ENCODE measurements around the gene MDM1.

DNA sequence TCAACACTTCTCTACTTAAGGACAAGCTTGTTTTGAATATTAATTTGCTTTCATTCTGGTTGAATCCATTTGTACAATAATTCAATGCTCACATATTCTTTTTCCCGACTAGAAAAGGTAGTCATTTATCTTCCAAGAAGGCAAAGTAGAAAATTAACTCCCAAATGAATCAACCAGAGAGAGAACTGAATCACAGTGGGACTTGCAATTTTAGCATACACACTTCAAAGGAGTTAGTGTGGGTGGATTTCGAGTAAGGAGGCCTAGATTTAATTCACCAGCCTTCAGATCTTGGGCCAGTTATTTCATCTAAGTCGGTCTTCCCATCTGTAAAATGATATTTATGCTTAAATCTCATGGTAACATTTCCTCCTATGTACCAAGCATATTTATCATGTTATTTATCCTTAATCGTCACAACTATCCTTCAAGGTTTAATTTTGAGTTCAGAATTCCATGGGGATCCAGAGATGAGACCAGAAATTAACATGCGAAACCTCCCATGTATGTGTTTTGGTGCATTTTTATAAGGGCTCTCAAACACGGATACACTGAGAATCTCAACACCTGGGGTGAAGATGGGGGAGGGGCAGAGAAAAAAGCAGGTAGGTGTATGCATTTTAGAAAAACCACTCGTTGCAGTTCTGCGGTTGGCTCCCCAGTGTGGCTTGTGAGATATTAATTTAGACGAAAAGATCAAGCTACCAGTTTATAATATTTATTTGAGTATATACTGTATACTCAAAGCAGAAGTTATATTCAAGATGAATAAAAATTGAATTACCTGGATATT lies 39.8 kb downstream of the MDM1 start:
- no peak for TF ChIP-seq CEBPB (IDR thresholded peaks at IDR 0.05; ENCODE audit: low read depth)
- TF ChIP-seq CTCF (IDR thresholded peaks at IDR 0.05 in 2 of 3, conservative IDR thresholded peaks at IDR 0.05 in 1 of 3; ENCODE audit: borderline replicate concordance in 1 of 3, insufficient read depth in 1 of 3, low read depth in 2 of 3, low read length in 2 of 3), result no peak
- no peak for TF ChIP-seq EZH2 (IDR thresholded peaks at IDR 0.05)
- TF ChIP-seq ATF3 (IDR thresholded peaks at IDR 0.05), result no peak
- TF ChIP-seq REST (IDR thresholded peaks at IDR 0.05; ENCODE audit: low read depth), result no peak
- no peak for TF ChIP-seq CBX3 (IDR thresholded peaks at IDR 0.05; ENCODE audit: low read depth)
- TF ChIP-seq, protein P1, sequence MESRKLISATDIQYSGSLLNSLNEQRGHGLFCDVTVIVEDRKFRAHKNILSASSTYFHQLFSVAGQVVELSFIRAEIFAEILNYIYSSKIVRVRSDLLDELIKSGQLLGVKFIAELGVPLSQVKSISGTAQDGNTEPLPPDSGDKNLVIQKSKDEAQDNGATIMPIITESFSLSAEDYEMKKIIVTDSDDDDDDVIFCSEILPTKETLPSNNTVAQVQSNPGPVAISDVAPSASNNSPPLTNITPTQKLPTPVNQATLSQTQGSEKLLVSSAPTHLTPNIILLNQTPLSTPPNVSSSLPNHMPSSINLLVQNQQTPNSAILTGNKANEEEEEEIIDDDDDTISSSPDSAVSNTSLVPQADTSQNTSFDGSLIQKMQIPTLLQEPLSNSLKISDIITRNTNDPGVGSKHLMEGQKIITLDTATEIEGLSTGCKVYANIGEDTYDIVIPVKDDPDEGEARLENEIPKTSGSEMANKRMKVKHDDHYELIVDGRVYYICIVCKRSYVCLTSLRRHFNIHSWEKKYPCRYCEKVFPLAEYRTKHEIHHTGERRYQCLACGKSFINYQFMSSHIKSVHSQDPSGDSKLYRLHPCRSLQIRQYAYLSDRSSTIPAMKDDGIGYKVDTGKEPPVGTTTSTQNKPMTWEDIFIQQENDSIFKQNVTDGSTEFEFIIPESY (IDR thresholded peaks at IDR 0.05; ENCODE audit: extremely low read depth, insufficient replicate concordance, low read length), result no peak
